ENCODE results near the gene ANKH. TPM values are rescaled to one million over a fixed set of nuclear protein-coding genes. Genes with fewer than 3 reads are reported as not detected.

ANKH gene
- total and polyA plus RNA-seq, 2 donors (not counting 1 experiment from before 2014, with no cell fraction given) = 13.7 to 71.1 TPM

GRCh38 chr5:14759744-14760547 lies 111.6 kb downstream of the ANKH start:
- WGBS (ENCODE audit: insufficient coverage) = 92% methylated on average over 4 of the region's 6 CpGs
- H3K4me2 ChIP-seq (replicated peaks; ENCODE audit: low read depth, low read length, poor library complexity, severe bottlenecking) = no peak overlapping the region
- H3K4me3 ChIP-seq (ENCODE audit: control extremely low read depth in 1 of 5, extremely low read depth in 1 of 5, insufficient read depth in 1 of 5, low read depth in 2 of 5, low read length in 4 of 5) = no peak overlapping the region
- H3K4me1 Mint-ChIP-seq = peaks cover 21% of the 10 kb centered on the region
- no peaks in the 10 kb centered on the region for H3K27me3 Mint-ChIP-seq
- no peak for TF ChIP-seq EZH2 (IDR thresholded peaks at IDR 0.05; ENCODE audit: borderline replicate concordance, insufficient read depth, low read depth, low read length, poor library complexity, severe bottlenecking)
- no peak for TF ChIP-seq CTCF (IDR thresholded peaks at IDR 0.05)
- ChIA-PET POLR2A (interaction anchor here (0.6 kb wide), 1 partner anchor 55 kb away, joined by 8 read pairs; no protein-coding TSS in a partner anchor), CTCF (interaction anchor here (0.6 kb wide), 1 partner anchor 489 kb away, joined by 3 read pairs; no protein-coding TSS in a partner anchor)
- peaks cover 11 to 15% of the 10 kb centered on the region in 2 donors for H3K4me1 ChIP-seq (ENCODE audit: control insufficient read depth in 2 of 2, insufficient read depth in 2 of 2, low read length in 2 of 2)
- no peaks in the 10 kb centered on the region for H4K20me1 ChIP-seq (ENCODE audit: control insufficient read depth, insufficient read depth, low read length, poor library complexity, severe bottlenecking)
- no peaks in the 10 kb centered on the region for H3K9me3 ChIP-seq (ENCODE audit: control extremely low read depth in 1 of 3, control insufficient read depth in 2 of 3, insufficient read depth in 1 of 3, low read length in 2 of 3)
- H3K9ac ChIP-seq (ENCODE audit: low read length) = no peak overlapping the region
- H3K27ac ChIP-seq (ENCODE audit: low read length in 2 of 2) = no peak overlapping the region
- H3K79me2 ChIP-seq (ENCODE audit: control insufficient read depth, insufficient read depth, low read length) = no peaks in the 10 kb centered on the region
- H3K36me3 ChIP-seq (replicated peaks in 1 of 2; ENCODE audit: control extremely low read depth in 1 of 2, control insufficient read depth in 1 of 2, extremely low read depth in 1 of 2, insufficient read depth in 2 of 2, low read length in 1 of 2) = peaks cover 0 to 4% of the 10 kb centered on the region in 2 experiments
- DNase-seq (no peak), ATAC-seq (ENCODE audit: low read depth) (no peak)
- no peak overlapping the region for H3K4me3 Mint-ChIP-seq
- H3K27ac Mint-ChIP-seq = no peak overlapping the region
- no peaks in the 10 kb centered on the region for H3K9me3 Mint-ChIP-seq (ENCODE audit: insufficient read depth)
- H2AFZ ChIP-seq (ENCODE audit: insufficient read depth, low read depth, low read length, poor library complexity, severe bottlenecking) = no peak overlapping the region
- intact Hi-C loops (cut with micrococcal nuclease) = no loop called here
- H3K27me3 ChIP-seq (replicated peaks in 1 of 4; ENCODE audit: control extremely low read depth in 1 of 4, control insufficient read depth in 3 of 4, insufficient read depth in 4 of 4, low read length in 3 of 4) = no peaks in the 10 kb centered on the region

GRCh38 chr5:14757850-14758249 lies 113.7 kb downstream of the ANKH start:
- Histone ChIP-seq H3K4me3 (ENCODE audit: control extremely low read depth in 1 of 5, extremely low read depth in 1 of 5, insufficient read depth in 1 of 5, low read depth in 2 of 5, low read length in 4 of 5) (no peak overlapping the region), H3K9me3 (ENCODE audit: control extremely low read depth in 1 of 3, control insufficient read depth in 2 of 3, insufficient read depth in 1 of 3, low read length in 2 of 3) (no peaks in the 10 kb centered on the region), H3K4me2 (replicated peaks; ENCODE audit: low read depth, low read length, poor library complexity, severe bottlenecking) (no peak overlapping the region), H2AFZ (ENCODE audit: insufficient read depth, low read depth, low read length, poor library complexity, severe bottlenecking) (no peak overlapping the region), H3K4me1 (ENCODE audit: control insufficient read depth in 2 of 2, insufficient read depth in 2 of 2, low read length in 2 of 2) (peaks cover 5 to 9% of the 10 kb centered on the region in 2 donors), H3K79me2 (ENCODE audit: control insufficient read depth, insufficient read depth, low read length) (no peaks in the 10 kb centered on the region), H3K27ac (ENCODE audit: low read length in 2 of 2) (no peak overlapping the region), H3K27me3 (replicated peaks in 1 of 4; ENCODE audit: control extremely low read depth in 1 of 4, control insufficient read depth in 3 of 4, insufficient read depth in 4 of 4, low read length in 3 of 4) (no peaks in the 10 kb centered on the region), H4K20me1 (ENCODE audit: control insufficient read depth, insufficient read depth, low read length, poor library complexity, severe bottlenecking) (no peaks in the 10 kb centered on the region), H3K9ac (ENCODE audit: low read length) (no peak overlapping the region), H3K36me3 (replicated peaks in 1 of 2; ENCODE audit: control extremely low read depth in 1 of 2, control insufficient read depth in 1 of 2, extremely low read depth in 1 of 2, insufficient read depth in 2 of 2, low read length in 1 of 2) (peaks cover 0 to 6% of the 10 kb centered on the region in 2 experiments)
- Mint-ChIP-seq H3K4me3 (no peak overlapping the region), H3K4me1 (peaks cover 10% of the 10 kb centered on the region), H3K27ac (no peak overlapping the region), H3K27me3 (no peaks in the 10 kb centered on the region), H3K9me3 (ENCODE audit: insufficient read depth) (no peaks in the 10 kb centered on the region)
- CTCF ChIA-PET = interaction anchor here (1.4 kb wide), 1 partner anchor 31 kb away, joined by 5 read pairs; no protein-coding TSS in a partner anchor
- TF ChIP-seq EZH2 (IDR thresholded peaks at IDR 0.05; ENCODE audit: borderline replicate concordance, insufficient read depth, low read depth, low read length, poor library complexity, severe bottlenecking) = no peak
- no peak for TF ChIP-seq CTCF (IDR thresholded peaks at IDR 0.05)
- 74% methylated on average over 5 of the region's 9 CpGs for WGBS (ENCODE audit: insufficient coverage)
- intact Hi-C loops (cut with micrococcal nuclease) = no loop called here
- no peak for ATAC-seq (ENCODE audit: low read depth)
- DNase-seq = no peak
- POLR2A ChIA-PET = no interaction called here
